GM12874 (cell line): ENCODE data around the gene KCP.

Experiments
- TF ChIP-seq, protein P1 (sequence below): IDR thresholded peaks from 2 replicates; pipeline ENCODE4 v1.5.1; 2011; ENCODE audit warnings: low read depth, mild to moderate bottlenecking, control low read depth, low read length, moderate library complexity; ENCODE audit not compliant: insufficient read depth

Gene KCP

DNA sequence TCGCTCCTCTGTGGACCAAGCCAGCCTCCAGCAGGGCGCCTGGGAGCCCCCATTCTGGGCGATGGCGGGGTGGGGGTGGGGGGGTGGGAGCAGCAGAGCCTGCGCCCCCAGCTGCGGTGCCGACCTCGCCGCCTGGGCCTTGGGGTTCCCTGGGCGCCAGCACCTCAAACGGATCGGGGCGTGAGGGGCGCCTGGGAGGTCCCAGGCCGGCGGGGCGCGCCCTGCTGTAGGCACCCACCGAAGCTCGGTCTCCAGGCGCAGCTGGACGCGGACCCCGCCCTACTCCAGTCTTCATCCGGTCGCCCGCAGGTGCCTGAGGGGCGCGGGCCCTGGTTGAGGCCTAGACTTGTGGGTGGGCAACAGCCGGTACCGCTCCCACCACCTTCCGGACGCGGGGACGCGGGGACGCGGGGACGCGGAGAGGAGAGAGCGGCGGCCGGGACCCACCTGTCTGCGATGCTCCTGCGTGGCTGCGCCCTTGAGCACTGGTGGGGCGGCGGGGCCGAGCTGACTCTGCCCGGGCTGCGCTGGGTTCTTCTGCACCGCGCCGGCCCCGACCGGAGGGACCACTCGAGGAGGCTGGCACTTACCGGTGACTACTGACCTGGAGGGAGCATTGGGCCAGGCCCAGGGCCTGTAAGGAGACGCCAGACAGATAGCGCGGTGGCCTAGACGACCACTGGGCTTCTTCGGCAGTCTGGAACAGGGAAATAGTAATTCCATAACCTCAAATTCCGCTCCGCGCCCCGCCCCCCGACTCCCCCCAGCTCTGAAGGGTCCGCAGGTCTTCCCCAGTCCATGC, 5.5 kb upstream of the KCP start:
- TF ChIP-seq, protein P1, sequence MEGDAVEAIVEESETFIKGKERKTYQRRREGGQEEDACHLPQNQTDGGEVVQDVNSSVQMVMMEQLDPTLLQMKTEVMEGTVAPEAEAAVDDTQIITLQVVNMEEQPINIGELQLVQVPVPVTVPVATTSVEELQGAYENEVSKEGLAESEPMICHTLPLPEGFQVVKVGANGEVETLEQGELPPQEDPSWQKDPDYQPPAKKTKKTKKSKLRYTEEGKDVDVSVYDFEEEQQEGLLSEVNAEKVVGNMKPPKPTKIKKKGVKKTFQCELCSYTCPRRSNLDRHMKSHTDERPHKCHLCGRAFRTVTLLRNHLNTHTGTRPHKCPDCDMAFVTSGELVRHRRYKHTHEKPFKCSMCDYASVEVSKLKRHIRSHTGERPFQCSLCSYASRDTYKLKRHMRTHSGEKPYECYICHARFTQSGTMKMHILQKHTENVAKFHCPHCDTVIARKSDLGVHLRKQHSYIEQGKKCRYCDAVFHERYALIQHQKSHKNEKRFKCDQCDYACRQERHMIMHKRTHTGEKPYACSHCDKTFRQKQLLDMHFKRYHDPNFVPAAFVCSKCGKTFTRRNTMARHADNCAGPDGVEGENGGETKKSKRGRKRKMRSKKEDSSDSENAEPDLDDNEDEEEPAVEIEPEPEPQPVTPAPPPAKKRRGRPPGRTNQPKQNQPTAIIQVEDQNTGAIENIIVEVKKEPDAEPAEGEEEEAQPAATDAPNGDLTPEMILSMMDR: no peak

DNA sequence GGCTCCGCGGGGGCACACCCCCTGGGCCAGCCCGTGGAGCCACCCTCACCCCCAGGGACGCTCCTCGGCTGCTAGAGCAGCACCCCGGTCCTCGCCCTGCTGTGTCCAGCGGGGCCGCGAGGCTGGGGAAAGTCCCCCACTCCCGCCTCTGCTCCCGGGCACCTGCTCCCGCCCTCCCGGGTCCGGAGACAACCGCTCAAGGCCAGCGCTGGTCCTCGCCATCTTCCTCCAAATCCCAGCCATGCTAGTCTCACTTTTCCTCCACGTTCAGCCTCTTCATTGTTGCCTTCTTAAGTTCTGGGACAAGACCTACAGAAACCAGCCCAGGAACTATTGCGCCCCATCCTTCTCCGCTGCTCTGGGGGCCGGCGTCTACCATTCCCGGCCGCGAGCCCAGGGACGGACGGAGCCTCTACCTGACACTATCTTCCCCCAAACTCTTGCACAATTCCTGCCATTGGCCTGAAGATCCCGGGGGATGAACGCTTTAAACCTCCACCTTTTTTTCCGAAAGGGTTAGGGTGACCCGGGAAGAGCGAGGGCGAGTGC, 4.8 kb upstream of the KCP start:
- TF ChIP-seq, protein P1: no peak

DNA sequence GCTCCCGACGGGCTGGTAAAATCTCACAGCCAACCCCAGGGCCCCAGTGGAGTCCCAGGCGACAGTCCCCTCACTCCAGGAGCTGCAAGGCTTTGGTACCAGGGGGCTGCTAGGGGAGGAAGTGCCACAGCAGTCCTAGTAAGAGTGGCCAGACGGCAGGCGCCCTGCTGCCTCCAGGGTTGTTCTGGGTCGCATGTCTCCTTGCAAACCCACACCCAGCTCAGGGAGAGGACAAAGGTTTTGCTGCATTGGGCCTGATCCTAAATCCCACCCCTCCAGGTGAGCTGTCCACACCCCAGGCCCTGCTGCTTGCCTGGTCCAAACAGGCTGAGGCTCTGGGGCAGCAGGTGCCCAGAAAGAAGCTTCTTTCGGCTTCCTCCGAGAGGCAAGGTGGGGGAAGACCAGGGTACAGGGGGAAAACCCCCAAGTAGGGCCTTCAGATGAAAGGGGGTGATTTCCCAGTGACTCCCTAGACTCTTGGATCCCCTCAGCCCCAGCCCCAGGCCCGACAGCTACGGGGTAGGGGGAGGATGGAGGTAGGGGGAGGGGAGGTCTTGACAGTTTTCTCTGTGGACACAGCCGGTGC, 4.2 kb upstream of the KCP start:
- TF ChIP-seq, protein P1: peak; percentile 36

DNA sequence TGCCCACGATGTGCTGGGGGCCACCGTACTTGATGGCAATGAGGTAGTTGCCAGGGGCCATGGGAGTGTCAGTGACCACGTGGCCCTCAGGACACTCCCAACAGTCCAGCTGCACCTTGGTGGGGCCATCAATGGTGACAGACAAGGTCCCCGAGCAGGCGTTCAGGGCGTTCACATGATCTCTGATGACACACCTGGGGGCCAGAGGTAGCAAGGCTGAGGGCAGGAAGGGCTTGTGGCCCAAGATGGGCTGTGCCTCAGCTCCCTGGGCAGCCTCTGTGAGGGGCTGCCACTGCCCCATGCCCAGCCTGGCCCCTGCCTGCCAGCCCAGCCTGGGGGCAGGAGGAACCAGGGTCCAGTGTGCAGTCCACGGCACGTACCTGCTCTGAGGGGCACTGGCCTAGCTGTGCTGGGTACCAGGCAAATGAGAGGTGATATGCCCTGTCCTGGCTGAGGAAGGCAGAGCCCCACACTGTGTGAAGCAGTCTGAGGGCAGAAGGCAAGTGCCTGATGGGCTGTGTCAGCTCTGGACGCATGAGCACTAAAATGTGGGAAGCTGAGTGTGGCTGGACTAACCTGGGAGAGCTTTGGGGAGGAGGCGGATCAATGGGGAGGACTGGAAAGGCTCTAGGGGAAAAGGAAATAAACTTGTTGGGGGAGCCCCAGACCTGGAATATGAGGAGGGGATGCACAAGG, 3.5 kb upstream of the KCP start:
- TF ChIP-seq, protein P1: no peak

DNA sequence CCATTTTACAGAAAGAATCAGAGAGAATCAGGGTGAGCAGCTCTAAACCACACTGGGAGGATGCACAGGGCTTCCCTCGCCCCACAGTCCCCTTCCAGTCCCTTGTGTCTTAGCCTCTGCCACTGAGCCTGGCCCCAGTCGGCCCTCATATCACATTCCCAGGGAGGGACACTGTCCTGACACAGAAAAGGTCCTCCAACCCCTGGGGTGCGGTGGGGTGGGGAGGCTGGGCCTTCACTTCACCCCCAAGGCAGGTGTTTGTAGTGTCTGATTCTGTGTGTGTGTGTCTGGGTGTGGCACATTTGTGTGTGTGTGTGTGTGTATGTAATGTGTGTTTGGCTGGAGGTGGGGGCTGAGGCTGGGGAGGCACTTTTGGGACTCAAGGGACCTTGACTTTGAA, 1.8 kb upstream of the KCP start:
- TF ChIP-seq, protein P1: no peak

DNA sequence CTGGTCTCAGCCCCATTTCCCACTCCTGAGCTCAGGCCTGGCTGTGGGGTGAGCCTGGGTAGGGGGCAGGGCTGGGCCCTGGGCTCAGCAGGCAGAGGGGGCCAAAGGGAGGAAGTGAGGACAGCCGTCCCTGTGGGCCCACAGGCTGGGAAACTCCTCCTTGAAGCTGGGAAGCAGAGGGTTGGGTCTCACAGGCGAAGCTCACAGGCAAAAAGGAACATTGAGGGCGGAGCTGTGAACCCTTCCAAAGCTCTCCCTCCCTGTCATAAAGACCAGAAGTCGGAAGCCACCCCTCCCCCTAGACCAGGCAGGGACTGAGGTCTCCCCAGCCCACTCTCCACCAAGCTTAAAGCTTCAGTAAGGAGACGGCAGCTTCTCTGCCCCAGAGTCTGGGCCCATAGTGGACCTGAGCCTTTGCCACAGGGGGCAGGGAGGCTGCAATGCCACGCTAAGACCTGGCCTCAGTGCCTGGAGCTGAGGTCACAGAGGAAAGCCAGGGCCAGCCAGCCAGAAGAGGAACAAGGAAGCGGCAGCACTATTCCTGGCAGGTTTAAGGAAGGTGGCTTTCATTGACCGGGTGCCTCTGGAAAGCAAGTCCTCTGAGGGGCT, 1.0 kb upstream of the KCP start:
- TF ChIP-seq, protein P1: no peak
